ENCODE data around the gene FZD1.

- TF ChIP-seq CTCF (IDR thresholded peaks at IDR 0.05): no peak
- no peak for TF ChIP-seq POLR2A (IDR thresholded peaks at IDR 0.05)
Observed at GRCh38 chr7:91280185-91280584, 16.0 kb downstream of the FZD1 start.
